Ureter (tissue), 1 donor: ENCODE results near the gene ATP9B. TPM values are rescaled to one million over a fixed set of nuclear protein-coding genes. Genes with fewer than 3 reads are reported as not detected.
"Not testable (repeated sequence)": the region's sequence is repeated elsewhere in the genome, so short reads cannot be mapped to it uniquely, and the experiment has no call there.

ENCODE experiments used
- DNase-seq: peaks from one replicate; pipeline ENCODE4 v3.0.0-alpha.2; 2020; ENCODE audit warnings: low spot score
- total RNA-seq: library from RNA; stranded (reverse); gene quantifications from one replicate; pipeline ENCODE4 v1.2.4, GENCODE V29; 2023
- donor health status: DM: yes; HTN: yes; CAD: no.

Gene ATP9B
- total RNA-seq, 1 donor from 2014 or later = 69.6 TPM

GRCh38 chr18:79136742-79137141 is 67.5 kb downstream of the ATP9B start:
- DNase-seq = no peak

DNA sequence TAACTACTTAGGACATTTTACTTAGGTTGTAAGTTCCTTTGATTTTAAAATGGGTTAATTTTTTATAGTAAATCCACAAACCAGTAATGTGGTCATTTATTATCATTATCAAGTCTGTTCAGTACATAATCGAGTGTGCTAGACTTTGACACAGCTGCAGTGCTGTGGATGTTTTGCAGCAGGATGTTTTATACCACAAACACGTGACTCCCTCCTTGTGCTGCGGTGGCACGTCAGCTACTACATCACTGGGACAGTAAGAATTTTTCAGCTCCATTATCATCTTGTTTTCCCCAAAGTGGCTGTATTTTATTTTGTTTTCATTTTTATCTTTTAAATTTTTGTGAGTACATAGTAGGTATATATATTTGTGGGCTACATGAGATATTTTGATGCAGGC is 70.0 kb downstream of the ATP9B start:
- no peak for DNase-seq

GRCh38 chr18:79147014-79147413 is 77.8 kb downstream of the ATP9B start:
- no peak for DNase-seq

GRCh38 chr18:79151191-79151590 is 82.0 kb downstream of the ATP9B start:
- DNase-seq = no peak

- no peak for DNase-seq
These were observed 87.1 kb downstream of the ATP9B start for GRCh38 chr18:79156327-79156726.

DNA sequence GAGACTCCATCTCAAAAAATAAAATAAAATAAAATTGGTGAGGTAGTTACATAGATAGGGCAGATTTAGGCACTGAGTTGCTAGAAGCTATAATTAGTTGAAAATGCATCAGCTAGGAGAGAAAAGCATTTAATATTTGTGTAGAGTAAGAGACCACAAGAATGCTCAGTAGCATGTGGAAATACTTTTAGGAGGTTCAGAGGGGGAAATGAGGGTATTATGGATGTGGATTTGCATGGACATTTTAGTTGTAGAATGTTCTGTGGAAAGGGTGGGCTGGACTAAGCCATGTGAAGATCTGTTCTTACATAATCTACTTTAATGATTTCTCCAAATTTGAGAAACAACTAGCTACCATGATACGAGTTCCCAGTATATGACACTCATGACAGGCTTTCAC is 95.5 kb downstream of the ATP9B start:
- DNase-seq = no peak

GRCh38 chr18:79166702-79167101 is 97.5 kb downstream of the ATP9B start:
- DNase-seq = no peak

- no peak for DNase-seq
These were observed 98.5 kb downstream of the ATP9B start for GRCh38 chr18:79167526-79168190.

GRCh38 chr18:79169958-79170555 is 100.9 kb downstream of the ATP9B start:
- no peak for DNase-seq

DNA sequence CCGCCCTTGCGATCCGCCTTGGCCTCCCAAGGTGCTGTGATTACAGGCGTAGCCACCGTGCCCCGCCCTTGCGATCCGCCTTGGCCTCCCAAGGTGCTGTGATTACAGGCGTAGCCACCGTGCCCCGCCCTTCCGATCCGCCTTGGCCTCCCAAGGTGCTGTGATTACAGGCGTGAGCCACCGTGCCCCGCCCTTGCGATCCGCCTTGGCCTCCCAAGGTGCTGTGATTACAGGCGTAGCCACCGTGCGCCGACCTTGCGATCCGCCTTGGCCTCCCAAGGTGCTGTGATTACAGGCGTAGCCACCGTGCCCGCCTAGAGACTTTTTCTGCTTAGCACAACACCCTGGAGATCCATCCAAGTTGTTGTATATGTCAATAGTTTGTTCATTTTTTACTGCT is 103.1 kb downstream of the ATP9B start:
- DNase-seq = not testable (repeated sequence)

GRCh38 chr18:79173742-79174141 is 104.5 kb downstream of the ATP9B start:
- DNase-seq = no peak

- DNase-seq = no peak
These were observed 108.9 kb downstream of the ATP9B start for GRCh38 chr18:79178113-79178531.

DNA sequence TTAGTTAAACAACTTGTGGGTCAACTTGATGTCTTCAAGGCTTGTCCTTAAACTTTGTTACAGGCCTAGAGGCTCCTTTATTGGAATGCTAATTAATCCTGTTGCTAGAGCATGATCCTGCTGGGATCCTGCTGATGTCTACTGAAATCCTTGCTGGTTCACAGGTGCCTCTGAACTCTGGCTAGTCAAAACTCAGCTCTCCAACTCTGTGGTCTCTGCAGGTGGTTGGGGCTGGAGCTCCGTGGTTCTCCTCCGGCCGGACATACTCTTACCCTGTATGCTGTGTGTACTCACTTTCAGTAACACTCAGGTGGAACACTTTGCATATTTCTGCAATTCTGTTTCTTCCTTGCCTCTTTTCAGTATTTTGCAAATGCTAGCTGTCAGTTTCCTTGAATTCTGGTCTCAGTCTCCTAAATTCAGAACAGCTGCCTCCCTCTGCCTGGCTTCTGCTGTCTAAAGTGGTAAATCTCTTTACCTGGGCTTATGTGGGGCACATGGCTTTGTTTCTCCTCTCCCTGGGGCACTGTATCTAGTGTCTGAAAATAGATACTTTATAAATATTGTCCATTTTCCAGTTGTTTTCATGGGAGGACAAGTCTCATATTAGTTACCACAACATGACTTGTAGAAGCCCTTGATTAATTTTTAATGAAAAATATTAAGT is 113.0 kb downstream of the ATP9B start:
- DNase-seq = no peak

GRCh38 chr18:79185648-79186047 is 116.5 kb downstream of the ATP9B start:
- no peak for DNase-seq

DNA sequence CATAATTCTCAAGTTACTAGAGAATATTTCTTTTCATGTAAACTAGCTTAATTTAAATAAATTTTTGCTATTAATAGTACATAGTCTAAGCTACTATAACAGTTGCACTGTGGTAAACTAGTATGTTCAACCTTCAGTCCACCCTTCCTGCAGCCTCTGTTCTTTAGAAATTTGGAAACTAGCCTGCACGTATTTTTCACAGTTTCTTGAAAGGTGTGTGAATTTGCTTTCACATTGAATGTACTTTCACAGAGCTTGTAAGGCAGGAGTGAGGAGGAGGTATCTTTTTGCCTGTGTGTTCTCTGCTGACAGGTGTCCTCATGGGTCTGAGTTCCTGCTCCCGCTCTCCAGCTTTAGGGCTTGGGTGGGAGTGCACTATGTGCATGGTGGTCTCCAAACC is 117.5 kb downstream of the ATP9B start:
- no peak for DNase-seq

DNA sequence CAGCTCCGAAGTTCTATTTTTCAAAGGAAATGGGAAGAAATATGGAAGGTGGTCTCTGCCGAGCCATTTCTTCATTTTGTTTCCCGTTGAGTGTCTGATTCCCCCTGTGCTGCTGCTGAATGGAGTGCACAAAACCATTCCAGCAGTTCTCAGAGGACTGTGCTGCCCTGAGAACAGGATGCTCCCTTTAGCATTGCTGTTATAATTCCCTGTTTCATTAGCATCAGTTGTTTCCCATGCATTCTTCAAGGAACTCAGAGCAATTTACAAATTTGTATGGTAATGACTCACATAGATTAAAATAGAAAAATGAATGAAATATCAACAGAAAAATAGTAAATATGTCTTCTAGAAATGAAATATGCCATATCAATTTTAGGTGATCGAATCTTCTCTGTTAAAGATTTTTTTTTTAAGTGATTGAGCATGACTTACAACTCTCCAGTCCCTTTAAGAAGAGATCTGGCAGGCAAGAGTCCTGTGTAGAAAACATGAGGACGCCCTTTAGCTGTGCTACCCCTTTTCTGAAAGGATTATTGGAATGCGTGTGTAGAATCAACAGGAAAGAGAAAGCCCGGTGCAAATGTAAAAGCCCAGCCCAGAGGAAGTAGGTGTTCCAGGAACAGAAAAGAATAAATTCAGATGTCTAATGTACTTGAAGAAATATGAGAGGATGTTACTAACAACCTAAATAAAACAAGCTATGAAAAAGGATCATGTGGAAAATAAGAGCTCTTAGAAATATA is 118.5 kb downstream of the ATP9B start:
- DNase-seq = no peak

DNA sequence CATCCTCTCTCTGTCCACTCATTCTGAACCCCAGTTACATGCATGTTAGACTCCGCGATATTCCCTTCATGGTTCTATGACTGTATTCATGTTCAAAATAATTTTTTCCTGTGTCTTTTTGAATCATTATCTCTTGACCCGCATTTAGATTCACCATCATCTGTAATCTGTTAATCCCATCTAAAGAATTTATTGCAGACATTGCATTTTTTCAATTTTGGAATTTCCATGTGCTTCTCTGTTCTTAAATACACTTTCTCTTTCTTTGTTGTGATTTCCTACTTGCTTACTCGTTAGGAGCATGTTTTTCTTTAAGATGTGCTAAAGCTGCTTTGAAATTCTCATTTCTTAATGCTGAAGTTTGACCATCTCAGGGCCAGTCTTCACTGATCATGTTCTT is 122.2 kb downstream of the ATP9B start:
- no peak for DNase-seq

DNA sequence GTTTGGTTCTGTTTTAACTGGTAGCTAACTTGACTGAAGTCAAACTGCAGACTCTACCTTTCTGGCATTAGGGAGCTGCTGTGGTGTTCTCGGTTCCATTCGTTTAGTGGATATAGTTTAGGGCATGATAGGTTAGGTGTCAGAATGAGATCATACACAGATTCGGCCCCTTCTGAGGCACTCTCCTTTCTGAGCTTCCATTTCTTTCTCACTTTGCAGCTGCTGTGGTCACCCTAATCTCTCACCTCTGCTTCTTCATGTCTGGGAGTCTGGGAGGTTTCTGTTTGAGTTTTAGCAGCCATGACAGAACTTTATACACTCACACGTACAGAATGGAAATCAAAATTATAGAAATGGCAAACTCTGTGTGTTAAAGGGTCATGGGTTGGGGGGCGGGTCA is 122.8 kb downstream of the ATP9B start:
- DNase-seq = no peak

DNA sequence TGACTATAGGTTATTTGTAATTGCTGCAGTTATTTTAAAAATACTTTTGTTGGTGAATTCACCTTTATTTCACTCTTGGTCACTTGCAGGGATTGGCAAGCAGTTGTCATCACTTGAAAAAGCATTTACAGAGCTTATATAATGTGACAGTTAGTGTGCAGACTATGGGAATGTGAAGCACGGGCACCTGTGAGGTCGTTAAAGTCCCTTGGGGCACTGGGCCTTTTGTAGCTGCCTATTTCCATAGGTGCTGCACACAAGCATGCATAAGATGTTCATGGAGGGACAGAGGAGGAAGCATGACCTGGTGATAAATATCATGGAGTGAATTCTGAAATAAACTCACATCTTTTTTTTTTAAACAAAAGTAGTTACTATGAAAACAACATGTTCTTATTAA is 124.6 kb downstream of the ATP9B start:
- no peak for DNase-seq

DNA sequence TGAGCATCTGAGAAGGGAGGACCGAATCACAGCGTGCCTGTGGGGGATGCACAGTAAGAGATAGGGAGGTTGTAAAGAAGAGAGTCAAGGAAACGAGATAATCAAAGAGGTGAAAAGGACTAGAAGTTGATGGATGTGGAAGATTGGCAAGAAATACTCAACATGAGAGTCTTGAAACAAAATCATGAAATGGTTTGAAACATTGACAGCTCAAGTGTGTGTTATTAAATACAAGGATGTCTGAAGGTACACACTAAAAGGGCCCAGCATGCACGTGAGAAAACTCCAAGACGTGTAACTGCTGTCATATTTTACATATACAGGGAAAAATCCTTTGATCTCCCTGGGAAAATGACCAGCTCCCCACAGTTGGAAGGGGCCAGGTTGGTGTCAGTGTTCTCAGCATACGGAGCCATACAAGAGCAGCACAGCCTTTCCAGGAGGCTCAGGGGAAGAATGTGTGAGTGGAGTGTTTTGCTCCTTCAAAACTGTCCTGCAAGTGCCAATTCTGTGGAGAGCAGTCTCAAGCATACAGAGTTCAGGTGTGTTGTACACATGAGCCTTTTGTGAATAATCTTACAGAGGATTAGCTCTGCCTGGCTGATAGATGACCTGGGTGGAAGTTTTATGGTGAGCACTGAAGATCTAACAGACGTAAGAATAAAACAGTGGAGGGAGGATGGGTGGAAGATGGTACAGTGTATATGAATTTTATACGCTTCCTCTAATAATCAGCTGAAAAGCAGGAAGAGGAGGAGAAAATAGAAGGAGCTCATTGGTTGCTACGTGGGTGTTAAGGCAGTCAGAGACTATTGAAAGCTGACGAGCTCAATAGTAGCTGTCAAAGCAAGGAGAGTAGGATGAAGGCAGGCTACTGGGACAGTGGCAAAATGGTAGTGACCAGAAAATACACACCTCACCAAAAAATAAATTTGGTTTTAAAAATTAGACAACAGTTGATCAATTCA is 126.8 kb downstream of the ATP9B start:
- no peak for DNase-seq

GRCh38 chr18:79197531-79197930 is 128.3 kb downstream of the ATP9B start:
- no peak for DNase-seq
